Nephron (organoid): ENCODE data around the gene SKOR1.

Experiments
- H3K27ac Mint-ChIP-seq, 3 experiments: 2 replicates each; pipeline ENCODE4 v1.8.0; 2020; ENCODE audit warnings: mixed read lengths in 3 of 3, mild to moderate bottlenecking in 2 of 3, moderate library complexity in 1 of 3
- H3K27me3 Mint-ChIP-seq: 2 replicates; pipeline ENCODE4 v1.8.0; 2021; ENCODE audit warnings: low read depth, mild to moderate bottlenecking, moderate library complexity, mixed read lengths
- H3K36me3 Mint-ChIP-seq: 2 replicates; pipeline ENCODE4 v1.8.0; 2020; ENCODE audit warnings: low read depth, mixed read lengths
- H3K4me1 Mint-ChIP-seq: 2 replicates; pipeline ENCODE4 v1.8.0; 2020; ENCODE audit warnings: mixed read lengths
- H3K4me3 Mint-ChIP-seq, 3 experiments: 2 replicates each; pipeline ENCODE4 v1.8.0; 2020; ENCODE audit warnings: mild to moderate bottlenecking in 3 of 3, mixed read lengths in 3 of 3, moderate library complexity in 2 of 3
- H3K9me3 Mint-ChIP-seq: 2 replicates; pipeline ENCODE4 v1.8.0; 2020; ENCODE audit warnings: mixed read lengths
- CTCF ChIP-seq, 3 experiments: fragments of 200-600 bp; sonication (generic); IDR thresholded peaks; one replicate each; pipeline ENCODE4 v1.5.0; 2021; ENCODE audit warnings: antibody characterized with exemption in 3 of 3; ENCODE audit not compliant: unreplicated experiment in 3 of 3

The SKOR1 gene

GRCh38 chr15:67884009-67884408, 58.7 kb downstream of the SKOR1 start:
- H3K4me3 Mint-ChIP-seq: peak overlapping the region; percentile 69 to 73 (median 72)
- no peaks in the 10 kb centered on the region for H3K27me3 Mint-ChIP-seq
- peaks cover 55% of the 10 kb centered on the region for H3K4me1 Mint-ChIP-seq
- H3K36me3 Mint-ChIP-seq: no peaks in the 10 kb centered on the region
- no peaks in the 10 kb centered on the region for H3K9me3 Mint-ChIP-seq
- no peak for TF ChIP-seq CTCF (IDR thresholded peaks at IDR 0.05; ENCODE audit: unreplicated experiment in 3 of 3)
- peak overlapping the region; percentile 84 to 92 (median 90) for H3K27ac Mint-ChIP-seq
